SK-N-SH treated with all-trans-retinoic acid at 6 μM for 48 hours (cell line): ENCODE data around the gene ADNP.

Source experiments
- ATAC-seq: fragments of 200-7000 bp; cut with Tn5 transposase; 3 replicates; pipeline ENCODE4 v1.9.1; 2020; ENCODE audit warnings: mild to moderate bottlenecking, moderate library complexity
- ARNTL ChIP-seq: fragments of 450-650 bp; formaldehyde crosslinking; IDR thresholded peaks from 2 replicates; pipeline ENCODE4 v1.5.0; 2020; ENCODE audit warnings: low read depth, mild to moderate bottlenecking, moderate library complexity, borderline replicate concordance
- BACH2 ChIP-seq: fragments of 250-450 bp; sonication (Bioruptor Pico); IDR thresholded peaks from 2 replicates; pipeline ENCODE4 v1.9.0; 2021; ENCODE audit warnings: mild to moderate bottlenecking, borderline replicate concordance
- CSDC2 ChIP-seq: fragments of 250-450 bp; sonication (Bioruptor Pico); IDR thresholded peaks from 2 replicates; pipeline ENCODE4 v1.5.0; 2020; ENCODE audit warnings: mild to moderate bottlenecking, moderate library complexity
- ESRRG ChIP-seq: fragments of 250-450 bp; sonication (Bioruptor Pico); IDR thresholded peaks from 2 replicates; pipeline ENCODE4 v1.6.1; 2021; ENCODE audit warnings: mild to moderate bottlenecking
- GLIS3 ChIP-seq: fragments of 250-450 bp; sonication (Bioruptor Pico); IDR thresholded peaks from 2 replicates; pipeline ENCODE4 v1.5.0; 2020; ENCODE audit warnings: mild to moderate bottlenecking, moderate library complexity
- ISL1 ChIP-seq: fragments of 250-450 bp; sonication (Bioruptor Pico); IDR thresholded peaks from 2 replicates; pipeline ENCODE4 v2.1.2; 2022; ENCODE audit warnings: mild to moderate bottlenecking, moderate library complexity
- OSR1 ChIP-seq: fragments of 250-450 bp; sonication (Bioruptor Pico); IDR thresholded peaks from 2 replicates; pipeline ENCODE4 v1.8.0; 2022; ENCODE audit warnings: moderate library complexity, mild to moderate bottlenecking, inconsistent platforms
- PPARA ChIP-seq: fragments of 250-450 bp; sonication (Bioruptor Pico); IDR thresholded peaks from 2 replicates; pipeline ENCODE4 v1.5.0; 2020; ENCODE audit warnings: mild to moderate bottlenecking, borderline replicate concordance
- RARB ChIP-seq: fragments of 250-450 bp; sonication (Bioruptor Pico); IDR thresholded peaks from 2 replicates; pipeline ENCODE4 v1.8.0; 2021; ENCODE audit warnings: mild to moderate bottlenecking, moderate library complexity
- SNAI2 ChIP-seq: fragments of 250-450 bp; sonication (Bioruptor Pico); IDR thresholded peaks from 2 replicates; pipeline ENCODE4 v1.5.0; 2020; ENCODE audit warnings: mild to moderate bottlenecking, moderate library complexity
- TOX ChIP-seq: fragments of 250-450 bp; sonication (Bioruptor Pico); IDR thresholded peaks from 2 replicates; pipeline ENCODE4 v1.8.0; 2021; ENCODE audit warnings: mild to moderate bottlenecking, moderate library complexity, borderline replicate concordance
- ZC3H10 ChIP-seq: fragments of 250-450 bp; sonication (Bioruptor Pico); IDR thresholded peaks from 2 replicates; pipeline ENCODE4 v1.5.1; 2021; ENCODE audit warnings: mild to moderate bottlenecking, moderate library complexity
- ZFP3 ChIP-seq: fragments of 250-450 bp; sonication (Bioruptor Pico); IDR thresholded peaks from 2 replicates; pipeline ENCODE4 v1.5.0; 2020; ENCODE audit warnings: mild to moderate bottlenecking, moderate library complexity
- ZNF565 ChIP-seq: fragments of 450-650 bp; formaldehyde crosslinking; conservative IDR thresholded peaks from 2 replicates; pipeline ENCODE4 v1.5.0; 2020; ENCODE audit warnings: low read depth, mild to moderate bottlenecking, moderate library complexity
- ZNF70 ChIP-seq: fragments of 450-650 bp; formaldehyde crosslinking; IDR thresholded peaks from 2 replicates; pipeline ENCODE4 v1.5.0; 2020; ENCODE audit warnings: mild to moderate bottlenecking, moderate library complexity
- TF ChIP-seq, protein P1 (sequence below): fragments of 250-450 bp; sonication (Bioruptor Pico); IDR thresholded peaks from 2 replicates; pipeline ENCODE4 v1.8.0; 2020; ENCODE audit warnings: mild to moderate bottlenecking, moderate library complexity, borderline replicate concordance
- TF ChIP-seq, protein P2 (sequence below): fragments of 250-450 bp; sonication (Bioruptor Pico); IDR thresholded peaks from 2 replicates; pipeline ENCODE4 v1.5.0; 2020; ENCODE audit warnings: mild to moderate bottlenecking, moderate library complexity
- TF ChIP-seq, protein P3 (sequence below): fragments of 250-450 bp; sonication (Bioruptor Pico); IDR thresholded peaks from 2 replicates; pipeline ENCODE4 v1.8.0; 2021; ENCODE audit warnings: low read depth, mild to moderate bottlenecking, moderate library complexity, borderline replicate concordance

Gene ADNP

DNA sequence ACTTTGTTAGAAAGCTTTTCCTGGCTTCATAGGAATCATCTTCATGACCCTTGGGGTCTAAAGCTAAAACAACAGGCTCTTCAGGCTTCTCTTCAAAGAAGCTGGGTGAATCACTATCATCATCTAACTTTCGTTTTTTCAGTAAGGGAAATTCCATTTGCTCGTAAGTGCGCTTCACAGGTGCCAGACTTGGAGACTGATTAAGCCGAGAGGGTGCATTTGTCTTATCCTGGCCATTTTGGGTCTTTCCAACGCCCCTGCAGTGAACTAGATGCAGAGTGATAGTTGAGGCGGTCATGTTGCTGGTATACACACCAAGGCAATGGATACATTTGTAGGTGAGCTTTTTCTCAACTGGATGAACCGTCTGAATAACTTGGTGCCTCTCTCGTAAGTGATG, 38.8 kb downstream of the ADNP start:
- no peak for TF ChIP-seq ZC3H10 (CRISPR knock-in tag)
- TF ChIP-seq SNAI2 (CRISPR knock-in tag), result no peak
- TF ChIP-seq BACH2 (CRISPR knock-in tag), result no peak
- ATAC-seq, result no peak

DNA sequence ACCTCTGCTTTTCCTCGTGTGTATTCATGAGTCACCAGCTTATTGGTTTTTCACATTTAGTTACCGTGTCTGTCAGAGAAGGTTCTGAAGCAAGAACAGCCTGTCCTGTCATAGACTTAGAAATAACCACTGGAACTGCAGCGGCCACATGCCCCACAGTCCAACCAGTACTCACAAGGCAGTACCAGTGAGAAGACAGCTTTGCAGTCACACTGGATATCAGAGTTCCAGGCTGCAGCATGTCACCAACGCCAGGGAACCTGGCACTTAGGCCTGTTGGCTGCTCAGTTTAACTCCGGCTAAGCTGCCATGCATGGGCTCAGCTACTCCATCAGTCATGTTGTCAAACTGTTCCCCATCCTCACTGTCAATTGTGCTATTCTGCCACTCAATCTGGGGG, 40.1 kb downstream of the ADNP start:
- ATAC-seq, result no peak; the same call in 1 of the 3 replicates

DNA sequence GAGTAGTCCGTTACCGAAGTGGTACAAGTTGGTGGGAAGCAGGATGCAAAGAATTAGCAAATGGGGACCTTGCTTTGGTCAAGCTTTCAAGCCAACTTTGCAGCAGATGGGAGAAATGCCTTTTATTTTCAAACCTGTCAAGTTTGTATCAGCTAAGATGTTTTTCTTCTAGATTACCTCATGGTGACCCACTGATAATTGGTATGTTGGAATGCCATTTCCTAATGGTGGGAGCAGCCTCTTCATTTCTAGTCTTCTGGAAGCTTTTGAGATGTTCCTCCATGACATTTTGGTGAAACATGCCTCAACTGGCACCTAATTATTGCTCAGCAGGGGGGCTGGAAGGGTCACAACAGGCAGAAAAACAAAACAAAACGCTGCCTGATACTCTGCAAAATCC, 43.7 kb downstream of the ADNP start:
- TF ChIP-seq RARB (CRISPR knock-in tag), result no peak
- no peak for TF ChIP-seq ESRRG (CRISPR knock-in tag)
- TF ChIP-seq, protein P1, sequence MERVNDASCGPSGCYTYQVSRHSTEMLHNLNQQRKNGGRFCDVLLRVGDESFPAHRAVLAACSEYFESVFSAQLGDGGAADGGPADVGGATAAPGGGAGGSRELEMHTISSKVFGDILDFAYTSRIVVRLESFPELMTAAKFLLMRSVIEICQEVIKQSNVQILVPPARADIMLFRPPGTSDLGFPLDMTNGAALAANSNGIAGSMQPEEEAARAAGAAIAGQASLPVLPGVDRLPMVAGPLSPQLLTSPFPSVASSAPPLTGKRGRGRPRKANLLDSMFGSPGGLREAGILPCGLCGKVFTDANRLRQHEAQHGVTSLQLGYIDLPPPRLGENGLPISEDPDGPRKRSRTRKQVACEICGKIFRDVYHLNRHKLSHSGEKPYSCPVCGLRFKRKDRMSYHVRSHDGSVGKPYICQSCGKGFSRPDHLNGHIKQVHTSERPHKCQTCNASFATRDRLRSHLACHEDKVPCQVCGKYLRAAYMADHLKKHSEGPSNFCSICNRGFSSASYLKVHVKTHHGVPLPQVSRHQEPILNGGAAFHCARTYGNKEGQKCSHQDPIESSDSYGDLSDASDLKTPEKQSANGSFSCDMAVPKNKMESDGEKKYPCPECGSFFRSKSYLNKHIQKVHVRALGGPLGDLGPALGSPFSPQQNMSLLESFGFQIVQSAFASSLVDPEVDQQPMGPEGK (CRISPR knock-in tag), result no peak
- TF ChIP-seq CSDC2 (CRISPR knock-in tag), result no peak
- TF ChIP-seq OSR1 (CRISPR knock-in tag), result no peak
- no peak for TF ChIP-seq ZNF70 (CRISPR knock-in tag)
- no peak for ATAC-seq

More for the DNA sequence above, 40.1 kb downstream of the ADNP start:
- TF ChIP-seq, protein P2, sequence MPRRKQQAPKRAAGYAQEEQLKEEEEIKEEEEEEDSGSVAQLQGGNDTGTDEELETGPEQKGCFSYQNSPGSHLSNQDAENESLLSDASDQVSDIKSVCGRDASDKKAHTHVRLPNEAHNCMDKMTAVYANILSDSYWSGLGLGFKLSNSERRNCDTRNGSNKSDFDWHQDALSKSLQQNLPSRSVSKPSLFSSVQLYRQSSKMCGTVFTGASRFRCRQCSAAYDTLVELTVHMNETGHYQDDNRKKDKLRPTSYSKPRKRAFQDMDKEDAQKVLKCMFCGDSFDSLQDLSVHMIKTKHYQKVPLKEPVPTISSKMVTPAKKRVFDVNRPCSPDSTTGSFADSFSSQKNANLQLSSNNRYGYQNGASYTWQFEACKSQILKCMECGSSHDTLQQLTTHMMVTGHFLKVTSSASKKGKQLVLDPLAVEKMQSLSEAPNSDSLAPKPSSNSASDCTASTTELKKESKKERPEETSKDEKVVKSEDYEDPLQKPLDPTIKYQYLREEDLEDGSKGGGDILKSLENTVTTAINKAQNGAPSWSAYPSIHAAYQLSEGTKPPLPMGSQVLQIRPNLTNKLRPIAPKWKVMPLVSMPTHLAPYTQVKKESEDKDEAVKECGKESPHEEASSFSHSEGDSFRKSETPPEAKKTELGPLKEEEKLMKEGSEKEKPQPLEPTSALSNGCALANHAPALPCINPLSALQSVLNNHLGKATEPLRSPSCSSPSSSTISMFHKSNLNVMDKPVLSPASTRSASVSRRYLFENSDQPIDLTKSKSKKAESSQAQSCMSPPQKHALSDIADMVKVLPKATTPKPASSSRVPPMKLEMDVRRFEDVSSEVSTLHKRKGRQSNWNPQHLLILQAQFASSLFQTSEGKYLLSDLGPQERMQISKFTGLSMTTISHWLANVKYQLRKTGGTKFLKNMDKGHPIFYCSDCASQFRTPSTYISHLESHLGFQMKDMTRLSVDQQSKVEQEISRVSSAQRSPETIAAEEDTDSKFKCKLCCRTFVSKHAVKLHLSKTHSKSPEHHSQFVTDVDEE (CRISPR knock-in tag), result no peak
- TF ChIP-seq OSR1 (CRISPR knock-in tag) (no peak), GLIS3 (no peak), ISL1 (CRISPR knock-in tag) (no peak), ZFP3 (CRISPR knock-in tag) (no peak)
- TF ChIP-seq, protein P1 (CRISPR knock-in tag), result no peak

DNA sequence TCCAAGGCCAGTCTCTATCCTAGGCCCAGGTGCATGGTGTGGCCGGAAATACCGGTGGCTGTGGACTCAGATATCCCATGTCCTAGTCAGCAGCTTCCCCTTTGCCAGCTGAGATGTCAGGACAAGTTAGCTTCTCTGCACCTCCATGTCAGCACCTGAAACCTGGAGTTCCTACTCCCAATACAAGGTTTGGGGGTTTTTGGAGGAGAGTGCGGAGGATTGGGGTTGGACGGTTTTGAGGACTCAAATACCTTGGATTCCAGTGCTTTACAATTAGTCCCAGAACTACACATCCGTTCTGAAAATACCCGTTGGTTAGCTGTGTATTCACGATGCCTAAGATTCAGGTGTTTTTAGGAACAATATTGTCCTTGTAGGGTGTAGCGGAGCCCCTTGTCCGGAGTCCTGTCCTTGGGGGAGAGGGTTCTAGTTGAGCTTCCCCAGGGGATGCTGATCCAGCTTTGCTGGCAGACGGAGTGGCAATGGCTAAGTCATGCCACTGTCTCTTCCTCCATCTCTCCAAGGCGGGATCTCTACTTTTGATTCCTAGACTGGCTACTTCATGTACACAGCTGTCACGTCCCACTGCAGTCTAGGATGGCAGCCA, 45.0 kb downstream of the ADNP start:
- no peak for TF ChIP-seq ZFP3 (CRISPR knock-in tag)
- no peak for TF ChIP-seq ZC3H10 (CRISPR knock-in tag)
- no peak for TF ChIP-seq PPARA
- TF ChIP-seq SNAI2 (CRISPR knock-in tag), result no peak
- TF ChIP-seq RARB (CRISPR knock-in tag), result no peak
- TF ChIP-seq ARNTL (CRISPR knock-in tag), result no peak
- TF ChIP-seq, protein P1 (CRISPR knock-in tag), result no peak
- TF ChIP-seq, protein P3, sequence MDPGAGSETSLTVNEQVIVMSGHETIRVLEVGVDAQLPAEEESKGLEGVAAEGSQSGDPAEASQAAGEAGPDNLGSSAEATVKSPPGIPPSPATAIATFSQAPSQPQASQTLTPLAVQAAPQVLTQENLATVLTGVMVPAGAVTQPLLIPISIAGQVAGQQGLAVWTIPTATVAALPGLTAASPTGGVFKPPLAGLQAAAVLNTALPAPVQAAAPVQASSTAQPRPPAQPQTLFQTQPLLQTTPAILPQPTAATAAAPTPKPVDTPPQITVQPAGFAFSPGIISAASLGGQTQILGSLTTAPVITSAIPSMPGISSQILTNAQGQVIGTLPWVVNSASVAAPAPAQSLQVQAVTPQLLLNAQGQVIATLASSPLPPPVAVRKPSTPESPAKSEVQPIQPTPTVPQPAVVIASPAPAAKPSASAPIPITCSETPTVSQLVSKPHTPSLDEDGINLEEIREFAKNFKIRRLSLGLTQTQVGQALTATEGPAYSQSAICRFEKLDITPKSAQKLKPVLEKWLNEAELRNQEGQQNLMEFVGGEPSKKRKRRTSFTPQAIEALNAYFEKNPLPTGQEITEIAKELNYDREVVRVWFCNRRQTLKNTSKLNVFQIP, result no peak
- TF ChIP-seq CSDC2 (CRISPR knock-in tag), result no peak
- no peak for TF ChIP-seq ESRRG (CRISPR knock-in tag)
- TF ChIP-seq TOX, result no peak
- TF ChIP-seq, protein P2 (CRISPR knock-in tag), result no peak
- TF ChIP-seq ZNF565 (CRISPR knock-in tag), result no peak
- ATAC-seq, result no peak; the same call in 1 of the 3 replicates
